K562 (cell line): ENCODE results near the gene HMOX2. TPM values are rescaled to one million over a fixed set of nuclear protein-coding genes. Genes with fewer than 3 reads are reported as not detected.

Experiments used
- CBFB ChIP-seq: sonication (generic); formaldehyde crosslinking; IDR thresholded peaks from 2 replicates; pipeline ENCODE4 v1.4.0; 2020; ENCODE audit warnings: mild to moderate bottlenecking, missing genetic modification reagents
- CC2D1A ChIP-seq: fragments of 450-650 bp; IDR thresholded peaks from 2 replicates; pipeline ENCODE4 v1.6.1; 2017; ENCODE audit warnings: mild to moderate bottlenecking
- CEBPZ ChIP-seq: fragments of 150-350 bp; IDR thresholded peaks from 2 replicates; pipeline ENCODE4 v1.6.1; 2014; ENCODE audit warnings: low read depth, mild to moderate bottlenecking, low read length, borderline replicate concordance
- FOXA3 ChIP-seq, 2 experiments: fragments of 450-650 bp in 1 of 2; sonication (generic) in 1 of 2; formaldehyde crosslinking; IDR thresholded peaks in 1 of 2; conservative IDR thresholded peaks in 1 of 2; 2 replicates each; pipeline versions ENCODE4 v1.4.0 to v1.8.0; 2020 to 2022; ENCODE audit warnings: mild to moderate bottlenecking in 2 of 2, missing genetic modification reagents in 1 of 2
- HNRNPL ChIP-seq: fragments of 200-400 bp; formaldehyde crosslinking; IDR thresholded peaks from 2 replicates; pipeline ENCODE4 v1.6.1; 2017; ENCODE audit warnings: low read depth, mild to moderate bottlenecking, low read length
- ILF3 ChIP-seq: fragments of 450-650 bp; IDR thresholded peaks from 2 replicates; pipeline ENCODE4 v1.6.1; 2018; ENCODE audit warnings: antibody characterized with exemption, mild to moderate bottlenecking, moderate library complexity, borderline replicate concordance
- MLLT1 ChIP-seq, 2 experiments: fragments of 450-650 bp; IDR thresholded peaks; 2 replicates each; pipeline ENCODE4 v1.6.1; 2016
- NONO ChIP-seq, 2 experiments: fragments of 200-400 bp in 1 of 2; fragments of 450-650 bp in 1 of 2; formaldehyde crosslinking in 1 of 2; IDR thresholded peaks; 2 replicates each; pipeline ENCODE4 v1.6.1; 2017; ENCODE audit warnings: low read depth in 2 of 2, mild to moderate bottlenecking in 2 of 2, moderate library complexity in 2 of 2, low read length in 1 of 2
- SFPQ ChIP-seq: fragments of 200-400 bp; formaldehyde crosslinking; IDR thresholded peaks from 2 replicates; pipeline ENCODE4 v1.6.1; 2017; ENCODE audit warnings: mild to moderate bottlenecking, low read depth, low read length, moderate library complexity
- STAT6 ChIP-seq: sonication (generic); formaldehyde crosslinking; IDR thresholded peaks from 2 replicates; pipeline ENCODE4 v1.8.1; 2023; ENCODE audit warnings: mild to moderate bottlenecking, missing genetic modification reagents
- VEZF1 ChIP-seq: fragments of 200-800 bp; sonication (Bioruptor generic); IDR thresholded peaks from 2 replicates; pipeline ENCODE4 v1.6.1; 2017; ENCODE audit warnings: missing genetic modification characterization, missing compliant biosample characterization
- ZBTB8A ChIP-seq: fragments of 450-650 bp; IDR thresholded peaks from 2 replicates; pipeline ENCODE4 v1.6.1; 2018; ENCODE audit warnings: mild to moderate bottlenecking, moderate library complexity; ENCODE audit not compliant: partially characterized antibody
- ZNF165 ChIP-seq: fragments of 250-450 bp; sonication (Bioruptor Pico); IDR thresholded peaks from 2 replicates; pipeline ENCODE4 v1.4.0; 2020; ENCODE audit warnings: borderline replicate concordance
- ZNF766 ChIP-seq: fragments of 200-800 bp; sonication (Bioruptor generic); conservative IDR thresholded peaks from 2 replicates; pipeline ENCODE4 v1.6.1; 2016; ENCODE audit warnings: missing genetic modification characterization, missing compliant biosample characterization
- polyA plus RNA-seq, 8 experiments: library from polyadenylated mRNA; depleted of rRNA in 4 of 8; stranded (reverse) in 5 of 8; unstranded in 3 of 8; fragments of >200 nt; fragmentation: Nextera tagmentation in 2 of 8; fragmentation: Illumina TruSeq in 1 of 8; extraction: Ambion mirVana in 2 of 8; extraction: Trizol in 1 of 8; gene quantifications; 2 replicates each; pipeline versions ENCODE4 v1.2.1 to v1.2.3, GENCODE V29; 2011 to 2014; ENCODE audit warnings: inconsistent platforms in 1 of 8, missing spikeins in 1 of 8
- total RNA-seq, 7 experiments: library from RNA; depleted of rRNA in 6 of 7; stranded (reverse); fragments of >200 nt in 6 of 7; fragmentation: Illumina TruSeq in 2 of 7; extraction: Trizol in 2 of 7; gene quantifications; 2 replicates each; pipeline versions ENCODE4 v1.2.1 to v1.2.3, GENCODE V29; 2011 to 2021; ENCODE audit warnings: low replicate concordance in 1 of 7

The HMOX2 gene
- total and polyA plus RNA-seq, 9 of the 15 experiments (the other 6 are each of a cell fraction or from before 2014, with no cell fraction given), result 26.8 to 87.4 (median 57.4) TPM

- TF ChIP-seq CEBPZ (no peak), CC2D1A (no peak), ZNF766 (CRISPR knock-in tag) (peak; percentile 94), MLLT1 (IDR thresholded peaks at IDR 0.05) (no peak), CBFB (CRISPR knock-in tag) (no peak), SFPQ (no peak), ILF3 (peak; percentile 58; the same call in 1 of the 2 replicates), ZBTB8A (no peak), HNRNPL (no peak), STAT6 (CRISPR knock-in tag) (no peak), FOXA3 (CRISPR knock-in tag; conservative IDR thresholded peaks at IDR 0.05 in 1 of 2, IDR thresholded peaks at IDR 0.05 in 1 of 2) (no peak), ZNF165 (no peak), NONO (IDR thresholded peaks at IDR 0.05; ENCODE audit: low read depth in 2 of 2, low read length in 1 of 2) (no peak), VEZF1 (peak; percentile 31; the same call in 1 of the 2 replicates)
These were observed 42.0 kb upstream of the HMOX2 start (continued) for GRCh38 chr16:4433914-4434787.
